Left ventricle myocardium inferior (tissue), 1 donor: ENCODE results near the gene E2F1. TPM values are rescaled to one million over a fixed set of nuclear protein-coding genes. Genes with fewer than 3 reads are reported as not detected.

Source experiments
- DNase-seq: peaks from one replicate; pipeline ENCODE4 v3.0.0-alpha.2; 2020
- H3K27ac ChIP-seq: fragments of 200-600 bp; replicated peaks from 2 replicates; pipeline ENCODE4 v1.8.0; 2021
- H3K27me3 ChIP-seq: fragments of 200-600 bp; 2 replicates; pipeline ENCODE4 v1.8.0; 2021; ENCODE audit warnings: low read depth
- H3K36me3 ChIP-seq: fragments of 200-600 bp; 2 replicates; pipeline ENCODE4 v1.8.0; 2021
- H3K4me1 ChIP-seq: fragments of 200-600 bp; 2 replicates; pipeline ENCODE4 v1.8.0; 2021
- H3K4me3 ChIP-seq: fragments of 200-600 bp; 2 replicates; pipeline ENCODE4 v1.8.0; 2021; ENCODE audit warnings: mild to moderate bottlenecking, moderate library complexity
- H3K9me3 ChIP-seq: fragments of 200-600 bp; replicated peaks from 2 replicates; pipeline ENCODE4 v1.8.0; 2021
- CTCF ChIP-seq: fragments of 200-600 bp; IDR thresholded peaks from 2 replicates; pipeline ENCODE4 v1.8.0; 2021; ENCODE audit warnings: antibody characterized with exemption, mild to moderate bottlenecking, borderline replicate concordance
- intact Hi-C: fragments of 100-400 bp; cut with micrococcal nuclease; formaldehyde crosslinking; loops from one replicate; pipeline ENCODE4 v1.11.0; 2022
- total RNA-seq: library from RNA; stranded (reverse); fragmentation: NEBNext Ultra II Directional; extraction: Animal tissue kit (Norgen Biotek cat#: 25700); gene quantifications from one replicate; pipeline ENCODE4 v1.2.1, GENCODE V29; 2021
- donor health status: DM: no; HTN: yes; CAD: no; lungs with severe emphysema.

The E2F1 gene
- total RNA-seq, 1 donor from 2014 or later = 1.2 TPM

GRCh38 chr20:33677991-33678702 is 8.0 kb downstream of the E2F1 start:
- H3K27ac ChIP-seq = peak overlapping the region; percentile 93
- H3K27me3 ChIP-seq = no peaks in the 10 kb centered on the region
- H3K4me3 ChIP-seq = no peak overlapping the region
- no peaks in the 10 kb centered on the region for H3K36me3 ChIP-seq
- H3K4me1 ChIP-seq = peaks cover 26% of the 10 kb centered on the region
- intact Hi-C loops = no loop called here
- peak; percentile 74 for DNase-seq
- H3K9me3 ChIP-seq = no peaks in the 10 kb centered on the region
- no peak for TF ChIP-seq CTCF

- Histone ChIP-seq H3K27me3 (no peaks in the 10 kb centered on the region), H3K4me1 (peaks cover 38% of the 10 kb centered on the region), H3K36me3 (no peaks in the 10 kb centered on the region), H3K27ac (peak overlapping the region; percentile 93), H3K9me3 (no peaks in the 10 kb centered on the region), H3K4me3 (no peak overlapping the region)
- intact Hi-C loops = no loop called here
- no peak for DNase-seq
- no peak for TF ChIP-seq CTCF
Observed at GRCh38 chr20:33676652-33677645, 9.2 kb downstream of the E2F1 start.

GRCh38 chr20:33676121-33676520 is 10.1 kb downstream of the E2F1 start:
- Histone ChIP-seq H3K27ac (peak overlapping the region; percentile 93), H3K4me1 (peaks cover 45% of the 10 kb centered on the region), H3K4me3 (no peak overlapping the region), H3K36me3 (peaks cover 6% of the 10 kb centered on the region), H3K9me3 (no peaks in the 10 kb centered on the region), H3K27me3 (no peaks in the 10 kb centered on the region)
- intact Hi-C loops = no loop called here
- no peak for DNase-seq
- TF ChIP-seq CTCF = no peak

- H3K27me3 ChIP-seq = no peaks in the 10 kb centered on the region
- no peak for DNase-seq
- peak overlapping the region; percentile 78 for H3K4me3 ChIP-seq
- H3K4me1 ChIP-seq = peaks cover 53% of the 10 kb centered on the region
- H3K9me3 ChIP-seq = no peaks in the 10 kb centered on the region
- peaks cover 14% of the 10 kb centered on the region for H3K36me3 ChIP-seq
- intact Hi-C loops = no loop called here
- H3K27ac ChIP-seq = peak overlapping the region; percentile 93
- TF ChIP-seq CTCF = no peak
Observed at GRCh38 chr20:33675136-33675959, 10.8 kb downstream of the E2F1 start.
